Activated CD8-positive, alpha-beta T cell treated with anti-CD3 and anti-CD28 coated beads for 36 hours (primary cell): Measurements from ENCODE around the gene POMP. TPM values are rescaled to one million over a fixed set of nuclear protein-coding genes. Genes with fewer than 3 reads are reported as not detected.

Experiments
- ATAC-seq: fragments of 200-7000 bp; cut with Tn5 transposase; one replicate; pipeline ENCODE4 v1.10.0; 2021; ENCODE audit warnings: mild to moderate bottlenecking, moderate library complexity
- CTCF ChIA-PET: fragments of 350-600 bp; sonication (Branson Sonifier 250); formaldehyde crosslinking; loops from one replicate; lab custom pipeline; 2021; ENCODE audit warnings: antibody characterized with exemption; lab: Charles Lee
- POLR2A ChIA-PET: fragments of 350-600 bp; sonication (Branson Sonifier 250); formaldehyde crosslinking; loops from one replicate; lab custom pipeline; 2021; ENCODE audit warnings: antibody characterized with exemption; lab: Charles Lee
- DNase-seq: peaks from one replicate; pipeline ENCODE4 v3.0.0-alpha.2; 2020
- H3K27ac Mint-ChIP-seq: one replicate; pipeline ENCODE4 v1.8.0; 2021; ENCODE audit warnings: mild to moderate bottlenecking, mixed read lengths
- H3K27me3 Mint-ChIP-seq: one replicate; pipeline ENCODE4 v1.8.0; 2021; ENCODE audit warnings: mixed read lengths
- H3K36me3 Mint-ChIP-seq: one replicate; pipeline ENCODE4 v1.8.0; 2021; ENCODE audit warnings: low read depth, mixed read lengths
- H3K4me1 Mint-ChIP-seq: one replicate; pipeline ENCODE4 v1.8.0; 2021; ENCODE audit warnings: low read depth, mixed read lengths
- H3K4me3 Mint-ChIP-seq: one replicate; pipeline ENCODE4 v1.8.0; 2021; ENCODE audit warnings: mild to moderate bottlenecking, moderate library complexity, mixed read lengths
- H3K9me3 Mint-ChIP-seq: one replicate; pipeline ENCODE4 v1.8.0; 2021; ENCODE audit warnings: mixed read lengths
- intact Hi-C: fragments of 100-400 bp; cut with micrococcal nuclease; formaldehyde crosslinking; loops from one replicate; pipeline ENCODE4 v1.10.0; 2022
- total RNA-seq, 2 experiments: library from RNA; stranded (reverse); gene quantifications; one replicate each; pipeline ENCODE4 v1.2.3, GENCODE V29; 2021
- TF ChIP-seq, protein P1 (sequence below): fragments of 200-600 bp; IDR thresholded peaks from one replicate; pipeline ENCODE4 v1.8.0; 2022; ENCODE audit warnings: antibody characterized with exemption, mild to moderate bottlenecking

POMP gene
- total RNA-seq, 2 experiments from 2014 or later, result 106 to 116 TPM

DNA sequence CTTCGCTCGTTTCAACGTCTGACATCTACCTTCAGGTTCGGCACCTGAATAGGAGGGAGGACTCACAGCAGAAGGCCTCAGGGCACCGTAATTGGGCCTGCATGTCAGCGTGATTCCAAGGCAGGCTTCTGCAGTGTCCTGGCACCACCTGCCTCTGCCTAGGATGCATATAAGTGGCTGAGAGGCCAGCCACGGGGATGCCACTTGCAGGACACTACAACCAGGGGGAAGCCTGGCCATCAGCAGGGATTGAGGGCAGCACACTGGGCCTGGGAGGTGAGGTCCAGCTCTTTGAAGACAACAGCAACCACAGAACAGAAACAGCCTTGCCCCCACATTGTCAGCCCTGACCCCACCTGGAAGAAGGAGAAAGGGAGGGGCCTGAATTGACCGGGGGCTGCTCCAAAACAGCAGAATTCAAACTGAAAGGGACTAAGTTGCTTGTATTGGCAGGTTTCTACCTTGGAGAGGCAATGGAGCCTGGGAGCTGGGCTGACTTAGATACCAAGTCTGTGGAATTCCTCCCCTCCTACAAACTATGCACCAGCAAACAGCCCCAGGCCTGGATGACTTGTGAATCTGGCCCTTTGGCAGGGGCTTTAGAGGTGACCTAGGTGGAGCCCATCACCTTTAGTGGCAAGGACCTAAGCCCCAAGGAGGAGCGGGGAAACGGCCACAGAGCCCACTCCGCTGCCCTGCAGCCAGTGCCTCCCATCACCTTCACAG, 34.1 kb upstream of the POMP start:
- TF ChIP-seq, protein P1, sequence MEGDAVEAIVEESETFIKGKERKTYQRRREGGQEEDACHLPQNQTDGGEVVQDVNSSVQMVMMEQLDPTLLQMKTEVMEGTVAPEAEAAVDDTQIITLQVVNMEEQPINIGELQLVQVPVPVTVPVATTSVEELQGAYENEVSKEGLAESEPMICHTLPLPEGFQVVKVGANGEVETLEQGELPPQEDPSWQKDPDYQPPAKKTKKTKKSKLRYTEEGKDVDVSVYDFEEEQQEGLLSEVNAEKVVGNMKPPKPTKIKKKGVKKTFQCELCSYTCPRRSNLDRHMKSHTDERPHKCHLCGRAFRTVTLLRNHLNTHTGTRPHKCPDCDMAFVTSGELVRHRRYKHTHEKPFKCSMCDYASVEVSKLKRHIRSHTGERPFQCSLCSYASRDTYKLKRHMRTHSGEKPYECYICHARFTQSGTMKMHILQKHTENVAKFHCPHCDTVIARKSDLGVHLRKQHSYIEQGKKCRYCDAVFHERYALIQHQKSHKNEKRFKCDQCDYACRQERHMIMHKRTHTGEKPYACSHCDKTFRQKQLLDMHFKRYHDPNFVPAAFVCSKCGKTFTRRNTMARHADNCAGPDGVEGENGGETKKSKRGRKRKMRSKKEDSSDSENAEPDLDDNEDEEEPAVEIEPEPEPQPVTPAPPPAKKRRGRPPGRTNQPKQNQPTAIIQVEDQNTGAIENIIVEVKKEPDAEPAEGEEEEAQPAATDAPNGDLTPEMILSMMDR, result no peak
- ATAC-seq, result no peak
- no peak for DNase-seq
- Mint-ChIP-seq H3K4me1 (peaks cover 8% of the 10 kb centered on the region), H3K4me3 (no peak overlapping the region), H3K27me3 (no peaks in the 10 kb centered on the region), H3K27ac (no peak overlapping the region), H3K36me3 (no peaks in the 10 kb centered on the region), H3K9me3 (no peaks in the 10 kb centered on the region)
- ChIA-PET CTCF (interaction anchor here (0.9 kb wide), 1 partner anchor 11 kb away, joined by 3 read pairs; no protein-coding TSS in a partner anchor), POLR2A (no interaction called here)
- intact Hi-C loops, result no loop called here

DNA sequence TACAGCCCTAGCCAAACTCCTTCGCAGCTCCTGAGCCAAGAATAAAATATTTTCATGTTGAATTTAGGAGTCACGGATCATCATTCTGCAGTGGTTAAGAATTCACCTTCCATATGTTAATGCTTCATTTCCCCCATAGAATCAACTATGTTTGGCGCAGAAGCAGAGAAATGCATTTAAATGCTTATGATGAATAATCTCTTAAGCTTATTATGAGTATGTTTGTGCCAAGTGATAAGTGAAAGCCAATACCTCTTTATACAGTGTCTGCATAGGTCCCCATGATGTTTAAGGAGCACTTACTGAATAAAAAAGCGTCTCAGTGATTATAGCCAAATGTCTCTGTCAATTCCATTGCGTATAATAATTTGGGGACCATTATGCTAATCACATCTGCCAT, 32.7 kb upstream of the POMP start:
- no peak overlapping the region for H3K27ac Mint-ChIP-seq
- H3K4me3 Mint-ChIP-seq, result no peak overlapping the region
- no peaks in the 10 kb centered on the region for H3K36me3 Mint-ChIP-seq
- intact Hi-C loops, result no loop called here
- no peak for ATAC-seq
- CTCF ChIA-PET, result no interaction called here
- POLR2A ChIA-PET, result no interaction called here
- DNase-seq, result no peak
- TF ChIP-seq, protein P1, result no peak
- H3K4me1 Mint-ChIP-seq, result peaks cover 8% of the 10 kb centered on the region
- H3K27me3 Mint-ChIP-seq, result peaks cover 2% of the 10 kb centered on the region
- no peaks in the 10 kb centered on the region for H3K9me3 Mint-ChIP-seq

DNA sequence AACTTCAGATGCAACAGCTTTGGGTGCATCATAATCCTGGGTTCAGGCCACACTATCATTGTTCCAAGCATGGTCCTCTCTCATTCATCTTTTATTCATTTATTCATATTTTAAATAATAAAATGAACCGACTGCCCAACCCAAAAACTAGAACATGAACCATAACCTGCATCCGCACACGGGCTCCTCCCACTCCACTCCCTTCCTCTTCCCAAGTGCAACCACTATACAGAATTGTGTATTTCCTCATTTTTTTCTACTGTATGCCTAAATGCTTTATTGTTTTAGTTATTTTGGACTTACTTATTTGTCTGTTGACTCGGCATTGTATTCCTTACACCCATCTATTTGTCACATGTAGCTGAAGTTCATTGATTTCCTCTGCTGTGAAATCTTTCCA, 30.7 kb upstream of the POMP start:
- H3K9me3 Mint-ChIP-seq, result no peaks in the 10 kb centered on the region

DNA sequence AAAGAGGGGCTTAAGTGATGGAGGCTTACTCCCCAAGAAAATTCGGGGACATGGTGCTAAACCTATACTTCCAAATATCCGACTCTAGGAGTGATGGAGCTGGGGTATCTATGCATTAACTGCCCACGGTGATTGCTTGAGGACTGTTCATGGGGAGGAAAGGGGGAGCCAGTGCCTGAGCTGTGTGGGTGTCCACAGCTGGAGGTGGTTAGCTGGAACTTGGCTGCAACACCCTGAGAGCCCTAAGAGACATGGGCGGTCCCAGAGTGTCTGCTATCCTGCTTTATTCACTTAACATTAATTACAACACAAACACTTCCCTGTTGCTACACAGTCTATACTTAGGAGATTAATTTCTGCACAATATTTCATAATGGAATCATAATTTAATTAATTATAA, 28.1 kb upstream of the POMP start:
- TF ChIP-seq, protein P1, result no peak
- no peaks in the 10 kb centered on the region for H3K4me1 Mint-ChIP-seq
- ATAC-seq (no peak), DNase-seq (no peak)
- peaks cover 4% of the 10 kb centered on the region for H3K27me3 Mint-ChIP-seq
- H3K4me3 Mint-ChIP-seq, result no peak overlapping the region
- intact Hi-C loops, result loop anchor here (10.0 kb wide), 1 partner anchor 136 kb away; the partner anchor contains the start of gene FLT1
- CTCF ChIA-PET, result interaction anchor here (1.3 kb wide), 1 partner anchor 220 kb away, joined by 3 read pairs; no protein-coding TSS in a partner anchor
- no peaks in the 10 kb centered on the region for H3K9me3 Mint-ChIP-seq
- no peaks in the 10 kb centered on the region for H3K36me3 Mint-ChIP-seq
- no peak overlapping the region for H3K27ac Mint-ChIP-seq
- POLR2A ChIA-PET, result interaction anchor here (0.9 kb wide), 1 partner anchor 233 kb away, joined by 3 read pairs; no protein-coding TSS in a partner anchor

More for the DNA sequence above, 30.7 kb upstream of the POMP start:
- ChIA-PET CTCF (interaction anchor here (1.3 kb wide), 1 partner anchor 26 kb away, joined by 3 read pairs; no protein-coding TSS in a partner anchor), POLR2A (no interaction called here)
- Mint-ChIP-seq H3K36me3 (no peaks in the 10 kb centered on the region), H3K4me3 (no peak overlapping the region), H3K27me3 (peaks cover 4% of the 10 kb centered on the region), H3K4me1 (peaks cover 8% of the 10 kb centered on the region), H3K27ac (no peak overlapping the region)
- ATAC-seq, result no peak
- DNase-seq, result no peak
- TF ChIP-seq, protein P1, result no peak
- intact Hi-C loops, result no loop called here

DNA sequence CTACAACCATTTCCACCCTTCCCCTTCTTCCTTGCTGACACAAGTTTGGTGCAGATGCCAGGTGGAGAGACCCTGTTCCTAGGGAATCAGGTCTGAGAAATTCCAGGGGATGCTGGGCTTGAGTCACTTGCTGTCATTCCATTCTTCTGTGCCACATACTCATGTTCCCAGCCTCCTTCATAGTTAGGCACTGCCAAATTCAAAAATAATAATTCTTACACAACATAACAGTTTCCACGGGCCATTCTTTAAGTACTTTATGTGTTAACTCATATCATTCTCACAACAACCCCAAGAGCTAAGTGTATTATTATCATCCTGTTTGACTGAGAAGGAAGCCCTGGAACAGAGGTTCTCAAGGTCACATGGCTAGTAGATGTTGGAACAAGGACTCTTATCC, 27.1 kb upstream of the POMP start:
- peaks cover 5% of the 10 kb centered on the region for H3K27me3 Mint-ChIP-seq
- no peaks in the 10 kb centered on the region for H3K9me3 Mint-ChIP-seq
- ChIA-PET POLR2A (interaction anchor here (0.5 to 0.9 kb wide), 3 partner anchors 27 to 356 kb away, joined by 3 read pairs; partner anchors contain the start of gene POMP), CTCF (interaction anchor here (1.3 kb wide), 1 partner anchor 221 kb away, joined by 3 read pairs; no protein-coding TSS in a partner anchor)
- TF ChIP-seq, protein P1, result no peak
- no peak overlapping the region for H3K4me3 Mint-ChIP-seq
- intact Hi-C loops, result loop anchor here (10.0 kb wide), 1 partner anchor 137 kb away; the partner anchor contains the start of gene FLT1
- H3K4me1 Mint-ChIP-seq, result peaks cover 5% of the 10 kb centered on the region
- no peak for ATAC-seq
- no peak overlapping the region for H3K27ac Mint-ChIP-seq
- no peaks in the 10 kb centered on the region for H3K36me3 Mint-ChIP-seq
- DNase-seq, result no peak
